GM23338 (cell line): Measurements from ENCODE around the gene NDST4. TPM values are rescaled to one million over a fixed set of nuclear protein-coding genes. Genes with fewer than 3 reads are reported as not detected.

Experiments used
- ATAC-seq: fragments of 200-7000 bp; cut with Tn5 transposase; 3 replicates; pipeline ENCODE4 v1.9.1; 2020
- DNase-seq: peaks from one replicate; pipeline ENCODE4 v3.0.0-alpha.2; 2015; ENCODE audit warnings: low spot score
- H2AFZ ChIP-seq: fragments of 200-600 bp; sonication (generic); 2 replicates; pipeline ENCODE4 v1.8.0; 2016; ENCODE audit warnings: antibody characterized with exemption, mild to moderate bottlenecking, moderate library complexity
- H3F3A ChIP-seq: fragments of 200-600 bp; sonication (generic); replicated peaks from 2 replicates; pipeline ENCODE4 v1.8.0; 2017; ENCODE audit warnings: antibody characterized with exemption, mixed run types, low read depth
- H3K27ac ChIP-seq: fragments of 200-600 bp; sonication (generic); 2 replicates; pipeline ENCODE4 v1.6.1; 2016; ENCODE audit warnings: low read depth
- H3K27me3 ChIP-seq: fragments of 200-600 bp; sonication (generic); 2 replicates; pipeline ENCODE4 v1.8.0; 2016; ENCODE audit warnings: mild to moderate bottlenecking, mixed run types, moderate library complexity; ENCODE audit not compliant: insufficient read depth
- H3K36me3 ChIP-seq: fragments of 200-600 bp; sonication (generic); 2 replicates; pipeline ENCODE4 v1.8.0; 2016; ENCODE audit warnings: mild to moderate bottlenecking; ENCODE audit not compliant: insufficient read depth
- H3K4me1 ChIP-seq: fragments of 200-600 bp; sonication (generic); 2 replicates; pipeline ENCODE4 v1.8.0; 2016; ENCODE audit warnings: mild to moderate bottlenecking, moderate library complexity; ENCODE audit not compliant: insufficient read depth
- H3K4me2 ChIP-seq: fragments of 200-600 bp; sonication (generic); 2 replicates; pipeline ENCODE4 v1.7.1; 2017; ENCODE audit warnings: mixed run types
- H3K4me3 ChIP-seq: fragments of 200-600 bp; sonication (generic); 2 replicates; pipeline ENCODE4 v1.6.1; 2016; ENCODE audit warnings: mixed run types
- H3K79me2 ChIP-seq: fragments of 200-600 bp; sonication (generic); replicated peaks from 2 replicates; pipeline ENCODE4 v1.8.0; 2017; ENCODE audit warnings: mild to moderate bottlenecking; ENCODE audit not compliant: insufficient read depth
- H3K9me2 ChIP-seq: fragments of 200-600 bp; sonication (generic); 2 replicates; pipeline ENCODE4 v1.8.0; 2017; ENCODE audit not compliant: insufficient read depth
- H4K20me1 ChIP-seq: fragments of 200-600 bp; sonication (generic); replicated peaks from 2 replicates; pipeline ENCODE4 v1.8.0; 2017; ENCODE audit warnings: mild to moderate bottlenecking; ENCODE audit not compliant: insufficient read depth
- H3K27ac Mint-ChIP-seq: 2 replicates; pipeline ENCODE4 v1.8.0; 2020; ENCODE audit warnings: inconsistent platforms, mild to moderate bottlenecking, moderate library complexity, mixed read lengths
- H3K27me3 Mint-ChIP-seq: 3 replicates; pipeline ENCODE4 v1.8.0; 2022; ENCODE audit warnings: low read depth, mild to moderate bottlenecking, moderate library complexity, mixed read lengths, inconsistent platforms; ENCODE audit not compliant: insufficient read depth, poor library complexity
- H3K36me3 Mint-ChIP-seq: 3 replicates; pipeline ENCODE4 v1.8.0; 2021; ENCODE audit warnings: low read depth, mild to moderate bottlenecking, inconsistent platforms, moderate library complexity, mixed read lengths
- H3K4me1 Mint-ChIP-seq: 3 replicates; pipeline ENCODE4 v1.8.0; 2020; ENCODE audit warnings: mild to moderate bottlenecking, inconsistent platforms, mixed read lengths
- H3K4me3 Mint-ChIP-seq: 3 replicates; pipeline ENCODE4 v1.8.0; 2021; ENCODE audit warnings: moderate library complexity, mild to moderate bottlenecking, inconsistent platforms, mixed read lengths
- H3K9me3 Mint-ChIP-seq: 3 replicates; pipeline ENCODE4 v1.8.0; 2020; ENCODE audit warnings: moderate library complexity, mild to moderate bottlenecking, inconsistent platforms, mixed read lengths
- EZH2 ChIP-seq: fragments of 200-600 bp; sonication (generic); IDR thresholded peaks from one replicate; pipeline ENCODE4 v1.8.0; 2017; ENCODE audit warnings: antibody characterized with exemption, mild to moderate bottlenecking, low read depth; ENCODE audit not compliant: unreplicated experiment
- EZH2phosphoT487 ChIP-seq: fragments of 200-600 bp; sonication (generic); IDR thresholded peaks from one replicate; pipeline ENCODE4 v1.8.1; 2018; ENCODE audit warnings: antibody characterized with exemption; ENCODE audit not compliant: unreplicated experiment
- JUNB ChIP-seq: IDR thresholded peaks from one replicate; pipeline ENCODE4 v1.6.1; 2016; ENCODE audit warnings: antibody characterized with exemption; ENCODE audit not compliant: unreplicated experiment
- NANOG ChIP-seq: IDR thresholded peaks from 2 replicates; pipeline ENCODE4 v1.6.1; 2016; ENCODE audit warnings: antibody characterized with exemption, borderline replicate concordance
- POLR2AphosphoS5 ChIP-seq: IDR thresholded peaks from 2 replicates; pipeline ENCODE4 v1.6.1; 2016; ENCODE audit warnings: antibody characterized with exemption, low read depth
- STAT1 ChIP-seq: IDR thresholded peaks from one replicate; pipeline ENCODE4 v1.6.1; 2016; ENCODE audit warnings: antibody characterized with exemption; ENCODE audit not compliant: unreplicated experiment
- ZNF331 ChIP-seq: fragments of 250-450 bp; sonication (Bioruptor Pico); IDR thresholded peaks from 2 replicates; pipeline ENCODE4 v1.5.0; 2020; ENCODE audit warnings: low read depth, mild to moderate bottlenecking, moderate library complexity
- polyA plus RNA-seq: library from polyadenylated mRNA; unstranded; fragments of >200 nt; fragmentation: Nextera tagmentation; extraction: Ambion mirVana; gene quantifications from 2 replicates; pipeline ENCODE4 v1.2.1, GENCODE V29; 2016
- total RNA-seq: library from RNA; depleted of rRNA; stranded (reverse); fragments of >200 nt; shearing (Covaris generic); gene quantifications from 2 replicates; pipeline ENCODE4 v1.2.3, GENCODE V29; 2014
- TF ChIP-seq, protein P1 (sequence below): IDR thresholded peaks from one replicate; pipeline ENCODE4 v1.6.1; 2018; ENCODE audit warnings: antibody characterized with exemption; ENCODE audit not compliant: unreplicated experiment
- TF ChIP-seq, protein P2 (sequence below): fragments of 250-450 bp; sonication (Bioruptor Pico); IDR thresholded peaks from 2 replicates; pipeline ENCODE4 v1.5.0; 2020; ENCODE audit warnings: mild to moderate bottlenecking, moderate library complexity
- TF ChIP-seq, protein P3 (sequence below), 2 experiments: fragments of 200-600 bp in 1 of 2; sonication (generic) in 1 of 2; conservative IDR thresholded peaks; 2 replicates each; pipeline versions ENCODE4 v1.5.1 to v1.6.1; 2016 to 2017; ENCODE audit warnings: antibody characterized with exemption in 2 of 2, low read depth in 2 of 2, mild to moderate bottlenecking in 2 of 2, moderate library complexity in 1 of 2

The NDST4 gene
- total and polyA plus RNA-seq, 2 experiments from 2014 or later, result not detected

DNA sequence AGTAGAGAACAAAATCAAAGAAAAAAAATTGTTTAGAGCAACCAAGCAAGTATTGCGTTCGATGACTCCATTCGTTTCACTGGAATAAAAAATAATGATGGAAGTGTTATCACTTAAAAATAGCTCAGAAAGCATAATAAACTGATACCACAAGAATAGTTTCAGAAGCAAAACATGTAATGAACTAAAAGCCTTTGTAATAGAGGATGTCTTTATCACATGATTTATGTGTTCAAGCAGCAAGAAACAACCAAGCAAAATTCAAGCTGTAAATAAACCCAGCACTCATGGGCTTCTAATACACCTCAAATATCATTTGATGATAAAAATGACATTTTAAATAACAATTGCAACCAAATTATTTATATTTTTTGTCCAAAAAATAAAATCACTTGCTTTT, 192.2 kb downstream of the NDST4 start:
- no peaks in the 10 kb centered on the region for H3K27me3 ChIP-seq
- no peaks in the 10 kb centered on the region for H3K9me3 Mint-ChIP-seq
- H3K4me1 Mint-ChIP-seq, result peaks cover 41% of the 10 kb centered on the region

More for the DNA sequence above, 192.2 kb downstream of the NDST4 start:
- H3K27me3 Mint-ChIP-seq, result no peaks in the 10 kb centered on the region
- Histone ChIP-seq H3K9me2 (no peaks in the 10 kb centered on the region), H2AFZ (no peak overlapping the region), H3K4me2 (0 out of 2 replicates have a peak overlapping the region, but pooled peaks have one; percentile 1), H3K79me2 (no peaks in the 10 kb centered on the region), H3F3A (no peaks in the 10 kb centered on the region), H3K27ac (no peak overlapping the region), H3K4me1 (peaks cover 34% of the 10 kb centered on the region), H4K20me1 (no peaks in the 10 kb centered on the region), H3K36me3 (no peaks in the 10 kb centered on the region), H3K4me3 (no peak overlapping the region)
- H3K4me3 Mint-ChIP-seq, result no peak overlapping the region
- DNase-seq, result no peak
- TF ChIP-seq STAT1 (no peak), EZH2phosphoT487 (no peak), ZNF331 (CRISPR knock-in tag) (no peak), NANOG (no peak), POLR2AphosphoS5 (no peak), EZH2 (no peak), JUNB (no peak)
- TF ChIP-seq, protein P1, sequence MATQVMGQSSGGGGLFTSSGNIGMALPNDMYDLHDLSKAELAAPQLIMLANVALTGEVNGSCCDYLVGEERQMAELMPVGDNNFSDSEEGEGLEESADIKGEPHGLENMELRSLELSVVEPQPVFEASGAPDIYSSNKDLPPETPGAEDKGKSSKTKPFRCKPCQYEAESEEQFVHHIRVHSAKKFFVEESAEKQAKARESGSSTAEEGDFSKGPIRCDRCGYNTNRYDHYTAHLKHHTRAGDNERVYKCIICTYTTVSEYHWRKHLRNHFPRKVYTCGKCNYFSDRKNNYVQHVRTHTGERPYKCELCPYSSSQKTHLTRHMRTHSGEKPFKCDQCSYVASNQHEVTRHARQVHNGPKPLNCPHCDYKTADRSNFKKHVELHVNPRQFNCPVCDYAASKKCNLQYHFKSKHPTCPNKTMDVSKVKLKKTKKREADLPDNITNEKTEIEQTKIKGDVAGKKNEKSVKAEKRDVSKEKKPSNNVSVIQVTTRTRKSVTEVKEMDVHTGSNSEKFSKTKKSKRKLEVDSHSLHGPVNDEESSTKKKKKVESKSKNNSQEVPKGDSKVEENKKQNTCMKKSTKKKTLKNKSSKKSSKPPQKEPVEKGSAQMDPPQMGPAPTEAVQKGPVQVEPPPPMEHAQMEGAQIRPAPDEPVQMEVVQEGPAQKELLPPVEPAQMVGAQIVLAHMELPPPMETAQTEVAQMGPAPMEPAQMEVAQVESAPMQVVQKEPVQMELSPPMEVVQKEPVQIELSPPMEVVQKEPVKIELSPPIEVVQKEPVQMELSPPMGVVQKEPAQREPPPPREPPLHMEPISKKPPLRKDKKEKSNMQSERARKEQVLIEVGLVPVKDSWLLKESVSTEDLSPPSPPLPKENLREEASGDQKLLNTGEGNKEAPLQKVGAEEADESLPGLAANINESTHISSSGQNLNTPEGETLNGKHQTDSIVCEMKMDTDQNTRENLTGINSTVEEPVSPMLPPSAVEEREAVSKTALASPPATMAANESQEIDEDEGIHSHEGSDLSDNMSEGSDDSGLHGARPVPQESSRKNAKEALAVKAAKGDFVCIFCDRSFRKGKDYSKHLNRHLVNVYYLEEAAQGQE, result no peak
- TF ChIP-seq, protein P2, sequence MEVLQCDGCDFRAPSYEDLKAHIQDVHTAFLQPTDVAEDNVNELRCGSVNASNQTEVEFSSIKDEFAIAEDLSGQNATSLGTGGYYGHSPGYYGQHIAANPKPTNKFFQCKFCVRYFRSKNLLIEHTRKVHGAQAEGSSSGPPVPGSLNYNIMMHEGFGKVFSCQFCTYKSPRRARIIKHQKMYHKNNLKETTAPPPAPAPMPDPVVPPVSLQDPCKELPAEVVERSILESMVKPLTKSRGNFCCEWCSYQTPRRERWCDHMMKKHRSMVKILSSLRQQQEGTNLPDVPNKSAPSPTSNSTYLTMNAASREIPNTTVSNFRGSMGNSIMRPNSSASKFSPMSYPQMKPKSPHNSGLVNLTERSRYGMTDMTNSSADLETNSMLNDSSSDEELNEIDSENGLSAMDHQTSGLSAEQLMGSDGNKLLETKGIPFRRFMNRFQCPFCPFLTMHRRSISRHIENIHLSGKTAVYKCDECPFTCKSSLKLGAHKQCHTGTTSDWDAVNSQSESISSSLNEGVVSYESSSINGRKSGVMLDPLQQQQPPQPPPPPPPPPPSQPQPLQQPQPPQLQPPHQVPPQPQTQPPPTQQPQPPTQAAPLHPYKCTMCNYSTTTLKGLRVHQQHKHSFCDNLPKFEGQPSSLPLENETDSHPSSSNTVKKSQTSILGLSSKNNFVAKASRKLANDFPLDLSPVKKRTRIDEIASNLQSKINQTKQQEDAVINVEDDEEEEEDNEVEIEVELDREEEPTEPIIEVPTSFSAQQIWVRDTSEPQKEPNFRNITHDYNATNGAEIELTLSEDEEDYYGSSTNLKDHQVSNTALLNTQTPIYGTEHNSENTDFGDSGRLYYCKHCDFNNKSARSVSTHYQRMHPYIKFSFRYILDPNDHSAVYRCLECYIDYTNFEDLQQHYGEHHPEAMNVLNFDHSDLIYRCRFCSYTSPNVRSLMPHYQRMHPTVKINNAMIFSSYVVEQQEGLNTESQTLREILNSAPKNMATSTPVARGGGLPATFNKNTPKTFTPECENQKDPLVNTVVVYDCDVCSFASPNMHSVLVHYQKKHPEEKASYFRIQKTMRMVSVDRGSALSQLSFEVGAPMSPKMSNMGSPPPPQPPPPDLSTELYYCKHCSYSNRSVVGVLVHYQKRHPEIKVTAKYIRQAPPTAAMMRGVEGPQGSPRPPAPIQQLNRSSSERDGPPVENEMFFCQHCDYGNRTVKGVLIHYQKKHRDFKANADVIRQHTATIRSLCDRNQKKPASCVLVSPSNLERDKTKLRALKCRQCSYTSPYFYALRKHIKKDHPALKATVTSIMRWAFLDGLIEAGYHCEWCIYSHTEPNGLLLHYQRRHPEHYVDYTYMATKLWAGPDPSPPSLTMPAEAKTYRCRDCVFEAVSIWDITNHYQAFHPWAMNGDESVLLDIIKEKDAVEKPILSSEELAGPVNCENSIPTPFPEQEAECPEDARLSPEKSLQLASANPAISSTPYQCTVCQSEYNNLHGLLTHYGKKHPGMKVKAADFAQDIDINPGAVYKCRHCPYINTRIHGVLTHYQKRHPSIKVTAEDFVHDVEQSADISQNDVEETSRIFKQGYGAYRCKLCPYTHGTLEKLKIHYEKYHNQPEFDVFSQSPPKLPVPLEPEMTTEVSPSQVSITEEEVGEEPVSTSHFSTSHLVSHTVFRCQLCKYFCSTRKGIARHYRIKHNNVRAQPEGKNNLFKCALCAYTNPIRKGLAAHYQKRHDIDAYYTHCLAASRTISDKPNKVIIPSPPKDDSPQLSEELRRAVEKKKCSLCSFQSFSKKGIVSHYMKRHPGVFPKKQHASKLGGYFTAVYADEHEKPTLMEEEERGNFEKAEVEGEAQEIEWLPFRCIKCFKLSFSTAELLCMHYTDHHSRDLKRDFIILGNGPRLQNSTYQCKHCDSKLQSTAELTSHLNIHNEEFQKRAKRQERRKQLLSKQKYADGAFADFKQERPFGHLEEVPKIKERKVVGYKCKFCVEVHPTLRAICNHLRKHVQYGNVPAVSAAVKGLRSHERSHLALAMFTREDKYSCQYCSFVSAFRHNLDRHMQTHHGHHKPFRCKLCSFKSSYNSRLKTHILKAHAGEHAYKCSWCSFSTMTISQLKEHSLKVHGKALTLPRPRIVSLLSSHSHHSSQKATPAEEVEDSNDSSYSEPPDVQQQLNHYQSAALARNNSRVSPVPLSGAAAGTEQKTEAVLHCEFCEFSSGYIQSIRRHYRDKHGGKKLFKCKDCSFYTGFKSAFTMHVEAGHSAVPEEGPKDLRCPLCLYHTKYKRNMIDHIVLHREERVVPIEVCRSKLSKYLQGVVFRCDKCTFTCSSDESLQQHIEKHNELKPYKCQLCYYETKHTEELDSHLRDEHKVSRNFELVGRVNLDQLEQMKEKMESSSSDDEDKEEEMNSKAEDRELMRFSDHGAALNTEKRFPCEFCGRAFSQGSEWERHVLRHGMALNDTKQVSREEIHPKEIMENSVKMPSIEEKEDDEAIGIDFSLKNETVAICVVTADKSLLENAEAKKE, result no peak
- TF ChIP-seq, protein P3, sequence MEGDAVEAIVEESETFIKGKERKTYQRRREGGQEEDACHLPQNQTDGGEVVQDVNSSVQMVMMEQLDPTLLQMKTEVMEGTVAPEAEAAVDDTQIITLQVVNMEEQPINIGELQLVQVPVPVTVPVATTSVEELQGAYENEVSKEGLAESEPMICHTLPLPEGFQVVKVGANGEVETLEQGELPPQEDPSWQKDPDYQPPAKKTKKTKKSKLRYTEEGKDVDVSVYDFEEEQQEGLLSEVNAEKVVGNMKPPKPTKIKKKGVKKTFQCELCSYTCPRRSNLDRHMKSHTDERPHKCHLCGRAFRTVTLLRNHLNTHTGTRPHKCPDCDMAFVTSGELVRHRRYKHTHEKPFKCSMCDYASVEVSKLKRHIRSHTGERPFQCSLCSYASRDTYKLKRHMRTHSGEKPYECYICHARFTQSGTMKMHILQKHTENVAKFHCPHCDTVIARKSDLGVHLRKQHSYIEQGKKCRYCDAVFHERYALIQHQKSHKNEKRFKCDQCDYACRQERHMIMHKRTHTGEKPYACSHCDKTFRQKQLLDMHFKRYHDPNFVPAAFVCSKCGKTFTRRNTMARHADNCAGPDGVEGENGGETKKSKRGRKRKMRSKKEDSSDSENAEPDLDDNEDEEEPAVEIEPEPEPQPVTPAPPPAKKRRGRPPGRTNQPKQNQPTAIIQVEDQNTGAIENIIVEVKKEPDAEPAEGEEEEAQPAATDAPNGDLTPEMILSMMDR (conservative IDR thresholded peaks at IDR 0.05; ENCODE audit: low read depth in 2 of 2), result no peak
- no peak for ATAC-seq
- no peaks in the 10 kb centered on the region for H3K36me3 Mint-ChIP-seq
- no peak overlapping the region for H3K27ac Mint-ChIP-seq
